Muscle of arm (tissue), 12 donors: ENCODE measurements around the gene ERICH6. TPM values are rescaled to one million over a fixed set of nuclear protein-coding genes. Genes with fewer than 3 reads are reported as not detected.

Experiments used
- DNase-seq: peaks from one replicate; pipeline ENCODE4 v3.0.0-alpha.2; 2013
- polyA plus RNA-seq, 12 donors: library from polyadenylated mRNA; unstranded; fragments of 120-200 nt; gene quantifications; one replicate each; pipeline ENCODE4 v1.2.1, GENCODE V29; 2013; ENCODE audit not compliant: insufficient read length in 12 of 12

The ERICH6 gene
- polyA plus RNA-seq, 12 donors: 0.20 to 0.43 (median 0.38) TPM; not detected in 6

DNA sequence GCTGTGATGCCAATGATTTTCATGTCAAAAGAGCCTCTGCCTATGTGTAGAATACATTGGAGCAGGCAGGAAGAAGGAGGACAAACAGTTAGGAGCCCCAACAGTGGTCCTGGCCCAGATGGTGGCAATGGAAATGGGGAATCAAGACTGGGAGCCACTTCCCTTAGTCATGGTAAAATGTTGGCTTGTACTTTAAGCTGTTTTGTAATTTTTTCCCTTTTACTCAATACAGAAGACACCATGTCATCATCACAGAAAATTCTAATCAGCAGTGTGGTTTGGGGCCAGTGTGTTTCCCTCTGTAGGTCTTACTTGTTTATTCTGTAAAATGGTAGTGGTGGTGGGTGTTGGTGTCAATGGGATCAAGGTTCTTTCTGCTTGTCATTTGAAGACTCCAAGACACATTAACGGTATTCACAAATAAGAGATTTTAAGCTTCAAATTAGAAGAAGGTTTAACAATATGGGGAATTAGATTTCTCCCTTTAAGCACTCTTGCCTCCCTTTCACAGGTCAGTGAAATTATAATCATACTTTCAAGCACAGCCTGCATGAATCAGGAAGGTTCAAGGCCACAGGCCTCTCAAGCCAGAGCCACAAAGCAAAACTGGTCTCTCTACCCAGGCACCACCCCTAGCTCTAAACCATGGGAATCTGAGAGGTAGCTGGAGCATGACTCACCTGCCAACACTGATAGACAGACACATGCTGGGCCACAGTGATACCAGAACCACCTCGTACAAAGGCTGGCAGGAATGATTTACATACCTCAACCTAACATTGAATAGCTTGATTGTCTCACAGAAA, 34.4 kb upstream of the ERICH6 start:
- DNase-seq: no peak

GRCh38 chr3:150736903-150737832, 33.4 kb upstream of the ERICH6 start:
- DNase-seq: no peak

DNA sequence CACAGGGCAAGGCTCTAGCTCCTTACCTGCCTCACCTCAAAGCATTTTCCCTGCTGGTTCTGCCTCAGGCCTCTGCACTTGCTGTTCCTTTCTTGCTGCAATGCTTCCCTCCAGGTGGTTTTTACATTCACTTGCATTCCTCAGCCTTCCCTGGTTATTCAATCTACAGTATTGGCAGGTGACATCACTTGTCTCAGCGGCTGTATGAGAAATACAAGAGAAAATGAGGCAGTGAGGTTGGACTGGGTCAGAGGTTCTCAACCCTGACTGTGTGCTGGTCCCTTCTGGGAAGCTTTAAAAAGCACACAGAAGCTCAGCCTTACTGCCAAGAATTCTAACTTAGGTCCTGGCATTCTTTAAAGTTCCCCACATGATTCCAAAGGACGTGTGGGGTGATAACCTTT, 32.6 kb upstream of the ERICH6 start:
- DNase-seq: no peak

- DNase-seq: no peak
Measured at GRCh38 chr3:150734795-150735119, 31.0 kb upstream of the ERICH6 start.

DNA sequence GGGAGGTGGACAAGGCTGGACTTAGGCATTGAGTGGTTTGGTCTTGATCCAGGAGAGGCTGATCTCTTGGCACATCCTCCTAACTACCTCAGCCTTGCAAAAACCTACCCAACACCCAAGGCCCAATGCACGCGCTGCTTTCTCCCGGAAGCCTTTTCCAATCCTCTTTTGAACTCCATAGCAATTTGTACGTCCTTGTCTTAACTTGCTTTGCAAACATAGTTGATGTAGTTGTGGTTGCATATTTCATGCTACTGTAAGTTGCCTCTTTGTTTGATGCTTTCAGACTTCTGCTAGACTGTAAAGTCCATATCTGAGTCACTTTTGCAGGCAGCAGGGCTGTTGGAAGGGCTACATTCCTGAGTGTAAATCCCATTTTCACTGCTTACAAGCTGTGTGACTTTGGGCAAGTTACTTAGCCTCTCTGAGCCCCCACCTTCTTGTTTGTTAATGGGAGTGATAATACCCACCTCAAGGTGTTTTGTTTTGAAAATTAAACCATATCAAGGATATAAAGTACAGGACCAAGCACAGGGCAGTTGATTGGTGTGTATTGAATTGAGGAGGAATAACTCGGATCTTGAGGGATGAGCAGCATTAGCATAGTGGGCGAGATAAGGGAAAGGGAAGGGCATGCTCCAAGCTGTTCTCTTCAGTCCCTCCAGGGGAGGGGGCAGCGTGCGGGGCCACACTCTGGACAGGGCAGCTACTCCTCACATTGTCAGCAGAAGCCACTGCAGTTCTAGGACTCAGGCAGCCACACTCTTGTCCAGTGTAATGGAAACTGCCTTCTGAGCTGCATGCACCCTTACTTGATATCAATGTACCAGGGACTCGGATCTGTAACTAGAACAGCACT, 30.4 kb upstream of the ERICH6 start:
- no peak for DNase-seq

GRCh38 chr3:150733373-150733935, 29.7 kb upstream of the ERICH6 start:
- no peak for DNase-seq

GRCh38 chr3:150729682-150730360, 26.1 kb upstream of the ERICH6 start:
- no peak for DNase-seq

DNA sequence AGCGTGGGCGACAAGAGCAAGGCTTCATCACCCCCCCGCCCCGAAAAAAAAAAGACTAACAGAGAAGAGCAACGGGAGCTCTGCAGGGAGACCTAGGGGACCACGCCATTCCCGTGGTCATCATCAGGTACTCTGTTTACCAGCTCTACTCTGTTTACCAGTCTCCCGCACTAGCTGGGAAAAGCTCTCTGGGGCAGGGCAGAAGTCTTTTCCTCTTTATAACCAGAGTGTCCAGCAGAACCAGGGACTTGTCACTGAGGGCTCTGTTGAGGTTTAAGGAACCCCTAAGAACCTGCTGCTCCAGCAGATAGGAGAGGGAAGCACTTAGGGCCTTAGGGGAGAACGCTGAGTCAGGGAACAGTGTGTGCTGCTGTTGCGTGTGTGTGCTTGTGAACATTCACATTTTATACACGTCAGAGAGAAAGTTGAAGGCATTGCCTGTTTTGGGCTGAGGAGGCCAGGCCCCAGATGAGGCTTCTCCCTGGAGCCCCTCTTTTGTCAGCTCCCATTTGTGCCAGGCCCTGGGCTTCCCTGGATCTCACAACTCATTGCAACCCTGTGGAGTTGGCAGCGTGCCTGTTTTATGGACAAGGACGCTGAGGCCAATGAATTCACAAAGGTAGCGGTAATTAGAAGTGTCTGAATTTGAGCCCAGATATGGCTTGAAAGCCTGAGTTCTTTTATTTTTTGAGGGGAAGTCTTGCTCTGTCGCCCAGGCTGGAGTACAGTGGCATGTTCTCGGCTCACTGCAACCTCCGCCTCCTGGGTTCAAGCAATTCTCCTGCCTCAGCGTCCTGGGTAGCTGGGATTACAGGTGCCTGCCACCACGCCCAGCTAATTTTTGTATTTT, 24.2 kb upstream of the ERICH6 start:
- no peak for DNase-seq

DNA sequence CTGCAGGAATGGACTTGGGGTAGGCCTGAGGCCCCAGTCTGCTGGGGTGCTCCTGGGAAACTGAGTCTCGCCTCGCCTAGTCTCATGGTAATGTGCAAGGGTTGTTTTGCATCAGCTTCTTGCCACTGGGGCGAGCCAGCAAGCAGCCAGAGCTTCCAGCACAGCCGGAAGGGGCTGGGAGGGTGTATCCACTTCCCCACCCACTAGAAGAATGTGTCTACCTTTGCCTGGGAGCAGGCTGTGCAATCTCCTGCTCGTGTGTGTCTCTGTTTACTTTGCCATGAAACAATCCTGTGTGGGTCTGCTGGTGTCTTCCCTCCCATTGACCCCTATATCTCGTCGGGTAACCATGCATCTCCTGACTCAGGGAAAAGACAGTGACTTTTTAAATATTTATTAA, 21.8 kb upstream of the ERICH6 start:
- no peak for DNase-seq

DNA sequence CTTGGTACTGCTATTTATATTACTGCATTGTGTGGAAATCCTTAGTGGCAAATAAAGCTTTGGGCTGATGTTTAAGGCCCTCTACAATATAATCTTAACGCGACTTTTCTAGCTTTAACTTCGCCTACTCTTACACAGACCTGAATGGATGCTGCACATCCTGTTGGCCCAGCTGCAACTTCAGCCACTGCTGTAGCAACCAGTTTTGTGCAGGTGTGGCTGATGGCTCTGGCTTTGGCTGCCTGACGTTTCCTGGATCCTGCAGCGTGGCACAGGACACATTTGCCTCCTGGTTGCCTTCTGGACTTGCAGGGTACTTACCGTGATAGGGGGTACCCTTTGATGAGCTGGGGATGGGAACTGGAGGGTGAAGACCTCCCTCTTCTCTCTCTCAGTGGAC, 20.2 kb upstream of the ERICH6 start:
- DNase-seq: no peak

- no peak for DNase-seq
Measured at GRCh38 chr3:150722267-150722666, 18.5 kb upstream of the ERICH6 start.

GRCh38 chr3:150721285-150722130, 17.8 kb upstream of the ERICH6 start:
- DNase-seq: peak; percentile 72

GRCh38 chr3:150720444-150720843, 16.7 kb upstream of the ERICH6 start:
- no peak for DNase-seq

GRCh38 chr3:150710097-150710496, 6.4 kb upstream of the ERICH6 start:
- no peak for DNase-seq

- no peak for DNase-seq
Measured at GRCh38 chr3:150703299-150703755, 393 bp downstream of the ERICH6 start.

DNA sequence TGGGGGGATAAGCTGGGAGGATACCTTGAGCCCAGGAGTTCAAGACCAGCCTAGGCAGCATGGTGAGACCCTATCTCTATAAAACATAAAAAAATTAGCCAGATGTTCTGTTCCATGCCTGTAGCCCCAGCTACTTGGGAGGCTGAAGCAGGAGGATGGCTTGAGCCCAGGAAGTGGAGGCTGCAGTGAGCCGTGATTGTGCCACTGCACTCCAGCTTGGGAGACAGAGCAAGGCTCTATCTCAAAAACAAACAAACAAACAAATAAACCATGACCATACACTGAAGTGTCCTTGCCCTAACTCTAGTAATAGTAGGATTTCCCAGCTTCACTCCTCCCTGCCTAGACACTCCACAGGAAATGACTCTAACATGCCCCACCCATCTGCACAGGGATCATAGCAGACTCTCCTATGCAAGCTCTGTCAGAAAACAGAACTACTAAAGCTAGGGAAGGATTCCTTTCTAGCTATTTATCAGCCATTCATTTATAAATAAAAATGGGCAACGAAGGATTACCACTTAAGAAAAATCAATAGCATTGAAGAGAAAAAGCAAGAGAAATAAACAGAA, 4.6 kb downstream of the ERICH6 start:
- DNase-seq: no peak

- DNase-seq: no peak
Measured at GRCh38 chr3:150697646-150698045, 6.1 kb downstream of the ERICH6 start.

DNA sequence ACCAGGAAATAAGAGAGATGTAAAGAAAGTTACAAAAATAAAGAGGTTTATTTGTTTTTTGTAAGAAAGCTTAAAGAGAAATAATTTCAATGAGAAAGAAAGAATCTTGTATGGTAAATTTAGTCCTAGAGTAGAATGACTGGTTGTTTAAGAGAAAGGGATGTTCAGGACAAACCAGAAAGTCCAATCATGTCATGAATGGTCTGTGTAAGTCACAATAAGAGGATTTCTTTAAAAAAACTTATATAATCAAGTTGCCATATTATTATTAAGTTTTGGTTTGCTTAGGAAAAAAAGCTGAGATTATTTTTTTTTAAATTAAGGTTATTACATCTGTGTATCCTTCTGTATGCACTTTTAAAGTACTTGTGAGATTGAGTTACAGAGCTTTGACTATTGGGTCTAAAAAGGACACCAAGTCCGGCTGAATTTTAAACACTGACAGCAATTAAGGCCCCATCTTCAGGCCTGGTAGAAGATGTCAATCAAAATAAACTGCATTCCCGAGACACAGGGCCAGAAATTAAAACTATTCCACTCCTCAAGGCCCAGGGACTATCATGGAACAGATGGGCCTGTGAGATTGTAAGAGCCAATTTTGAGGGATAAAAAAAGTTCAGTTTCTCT, 12.2 kb downstream of the ERICH6 start:
- DNase-seq: no peak
